Measurements from ENCODE around the gene HDLBP. TPM values are rescaled to one million over a fixed set of nuclear protein-coding genes. Genes with fewer than 3 reads are reported as not detected.
A peak's percentile ranks its signal among the peaks of the same experiment; 100 is the strongest.

The HDLBP gene, protein sequence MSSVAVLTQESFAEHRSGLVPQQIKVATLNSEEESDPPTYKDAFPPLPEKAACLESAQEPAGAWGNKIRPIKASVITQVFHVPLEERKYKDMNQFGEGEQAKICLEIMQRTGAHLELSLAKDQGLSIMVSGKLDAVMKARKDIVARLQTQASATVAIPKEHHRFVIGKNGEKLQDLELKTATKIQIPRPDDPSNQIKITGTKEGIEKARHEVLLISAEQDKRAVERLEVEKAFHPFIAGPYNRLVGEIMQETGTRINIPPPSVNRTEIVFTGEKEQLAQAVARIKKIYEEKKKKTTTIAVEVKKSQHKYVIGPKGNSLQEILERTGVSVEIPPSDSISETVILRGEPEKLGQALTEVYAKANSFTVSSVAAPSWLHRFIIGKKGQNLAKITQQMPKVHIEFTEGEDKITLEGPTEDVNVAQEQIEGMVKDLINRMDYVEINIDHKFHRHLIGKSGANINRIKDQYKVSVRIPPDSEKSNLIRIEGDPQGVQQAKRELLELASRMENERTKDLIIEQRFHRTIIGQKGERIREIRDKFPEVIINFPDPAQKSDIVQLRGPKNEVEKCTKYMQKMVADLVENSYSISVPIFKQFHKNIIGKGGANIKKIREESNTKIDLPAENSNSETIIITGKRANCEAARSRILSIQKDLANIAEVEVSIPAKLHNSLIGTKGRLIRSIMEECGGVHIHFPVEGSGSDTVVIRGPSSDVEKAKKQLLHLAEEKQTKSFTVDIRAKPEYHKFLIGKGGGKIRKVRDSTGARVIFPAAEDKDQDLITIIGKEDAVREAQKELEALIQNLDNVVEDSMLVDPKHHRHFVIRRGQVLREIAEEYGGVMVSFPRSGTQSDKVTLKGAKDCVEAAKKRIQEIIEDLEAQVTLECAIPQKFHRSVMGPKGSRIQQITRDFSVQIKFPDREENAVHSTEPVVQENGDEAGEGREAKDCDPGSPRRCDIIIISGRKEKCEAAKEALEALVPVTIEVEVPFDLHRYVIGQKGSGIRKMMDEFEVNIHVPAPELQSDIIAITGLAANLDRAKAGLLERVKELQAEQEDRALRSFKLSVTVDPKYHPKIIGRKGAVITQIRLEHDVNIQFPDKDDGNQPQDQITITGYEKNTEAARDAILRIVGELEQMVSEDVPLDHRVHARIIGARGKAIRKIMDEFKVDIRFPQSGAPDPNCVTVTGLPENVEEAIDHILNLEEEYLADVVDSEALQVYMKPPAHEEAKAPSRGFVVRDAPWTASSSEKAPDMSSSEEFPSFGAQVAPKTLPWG (N-terminal part only)
- 100 to 1,000 TPM; 368 to 394 (median 376) TPM for total RNA-seq
- 265 TPM for polyA plus RNA-seq
- long read RNA-seq, donor 1, full-length matches to known transcripts = 496 of 825 reads
- long read RNA-seq, donor 1, partial matches to known transcripts = 242 of 825 reads
- long read RNA-seq, donor 1, other reads (novel, unspliced or antisense) = 87 of 825 reads
- long read RNA-seq, donor 2, full-length matches to known transcripts = 401 of 522 reads
- long read RNA-seq, donor 2, partial matches to known transcripts = 66 of 522 reads
- long read RNA-seq, donor 2, other reads (novel, unspliced or antisense) = 55 of 522 reads
- long read RNA-seq, donor 3, full-length matches to known transcripts = 1,285 of 1,874 reads
- long read RNA-seq, donor 3, partial matches to known transcripts = 451 of 1,874 reads
- long read RNA-seq, donor 3, other reads (novel, unspliced or antisense) = 138 of 1,874 reads
- long read RNA-seq, donor 4, full-length matches to known transcripts = 461 of 572 reads
- long read RNA-seq, donor 4, partial matches to known transcripts = 57 of 572 reads
- long read RNA-seq, donor 4, other reads (novel, unspliced or antisense) = 54 of 572 reads

- intact Hi-C loops (cut with DNase I) = loop anchor here in 1 of 4 donors (5.0 kb wide), 1 partner anchor 43 kb away; no protein-coding TSS in a partner anchor
- ATAC-seq (peak; percentile 94 to 95), DNase-seq (peak; percentile 100)
- Histone ChIP-seq H3K27ac (ENCODE audit: low read length) (peak within 1 kb of the TSS; percentile 98), H3K27me3 (ENCODE audit: control insufficient read depth, insufficient read depth) (no peaks in the 10 kb centered on the region), H3K4me1 (ENCODE audit: control insufficient read depth, insufficient read depth, low read length) (no peaks in the 10 kb centered on the region), H3K9me3 (ENCODE audit: control insufficient read depth, low read length) (no peaks in the 10 kb centered on the region), H3K4me3 (ENCODE audit: low read length) (peak within 1 kb of the TSS; percentile 79)
- under 1% methylated on average over 73 of the region's 73 CpGs for WGBS
These were observed at the start of gene HDLBP for GRCh38 chr2:241315093-241315878. Gene HDLBP (minus strand): TSS chr2:241315672. CDS start chr2:241266869, 48,803 bp downstream.

DNA sequence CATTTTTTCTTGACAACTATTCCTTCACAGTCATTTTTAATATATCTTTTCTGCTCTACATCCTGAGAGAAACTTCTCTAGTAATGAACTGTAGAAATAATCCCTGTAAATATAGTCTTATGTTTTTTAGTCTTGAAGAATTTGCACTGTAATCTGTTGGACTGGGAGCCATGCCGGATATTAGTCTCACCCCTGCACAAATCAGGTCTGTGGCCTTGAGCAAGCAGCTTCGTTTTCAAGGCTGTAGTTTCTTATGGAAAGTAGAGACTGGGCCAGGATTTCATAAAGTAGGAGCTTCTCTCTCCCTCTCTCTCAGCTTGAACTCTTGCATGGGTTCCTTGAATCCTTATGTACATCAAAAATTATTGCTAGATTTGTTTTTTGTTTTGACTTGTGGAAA is 49.3 kb upstream of the HDLBP start:
- Histone ChIP-seq H3K4me1 (ENCODE audit: control insufficient read depth, insufficient read depth, low read length) (no peaks in the 10 kb centered on the region), H3K27me3 (ENCODE audit: control insufficient read depth, insufficient read depth) (no peaks in the 10 kb centered on the region), H3K4me3 (ENCODE audit: low read length) (no peak overlapping the region), H3K27ac (ENCODE audit: low read length) (no peak overlapping the region), H3K9me3 (ENCODE audit: control insufficient read depth, low read length) (no peaks in the 10 kb centered on the region)
- intact Hi-C loops (cut with DNase I) = no loop called here
- DNase-seq (no peak), ATAC-seq (peak in 1 of 2 donors; percentile 35)
- 66% methylated on average over 2 of the region's 2 CpGs for WGBS

GRCh38 chr2:241363426-241363825 is 48.0 kb upstream of the HDLBP start:
- Histone ChIP-seq H3K4me1 (ENCODE audit: control insufficient read depth, insufficient read depth, low read length) (no peaks in the 10 kb centered on the region), H3K4me3 (ENCODE audit: low read length) (no peak overlapping the region), H3K9me3 (ENCODE audit: control insufficient read depth, low read length) (no peaks in the 10 kb centered on the region), H3K27me3 (ENCODE audit: control insufficient read depth, insufficient read depth) (no peaks in the 10 kb centered on the region), H3K27ac (ENCODE audit: low read length) (no peak overlapping the region)
- DNase-seq (no peak), ATAC-seq (peak; percentile 37 to 50)
- 90% methylated on average over 7 of the region's 7 CpGs for WGBS
- intact Hi-C loops (cut with DNase I) = no loop called here

DNA sequence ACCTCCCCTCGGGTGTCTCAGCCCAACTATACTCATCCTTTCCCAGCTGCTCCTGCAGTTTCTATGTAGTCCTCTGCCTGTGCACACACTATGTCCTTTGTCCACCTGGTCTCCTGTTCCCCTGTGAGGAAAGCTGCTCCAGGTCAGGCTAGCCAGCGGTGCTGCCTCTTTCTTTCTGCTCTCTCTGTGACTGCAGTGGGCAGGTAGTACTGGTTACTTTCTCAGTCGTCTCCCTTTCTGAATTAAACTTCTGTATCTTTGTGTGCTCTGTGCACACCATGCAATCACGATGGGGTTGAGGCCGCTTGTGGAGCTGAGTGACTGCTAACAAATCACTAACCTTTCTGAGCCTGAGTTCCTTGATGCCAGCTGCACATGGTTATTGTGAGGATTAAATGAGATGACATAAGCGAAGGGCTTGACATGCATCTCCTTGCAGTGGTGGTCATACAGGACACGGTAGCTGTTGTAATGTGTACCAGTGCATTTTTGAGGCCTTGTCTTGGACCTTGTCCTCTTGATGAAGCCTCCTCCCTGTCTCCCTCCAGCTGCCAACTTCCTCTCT is 44.1 kb upstream of the HDLBP start:
- DNase-seq (no peak), ATAC-seq (no peak)
- Histone ChIP-seq H3K4me3 (ENCODE audit: low read length) (no peak overlapping the region), H3K27me3 (ENCODE audit: control insufficient read depth, insufficient read depth) (no peaks in the 10 kb centered on the region), H3K9me3 (ENCODE audit: control insufficient read depth, low read length) (no peaks in the 10 kb centered on the region), H3K4me1 (ENCODE audit: control insufficient read depth, insufficient read depth, low read length) (no peaks in the 10 kb centered on the region), H3K27ac (ENCODE audit: low read length) (no peak overlapping the region)
- intact Hi-C loops (cut with DNase I) = no loop called here
- 86% methylated on average over 7 of the region's 7 CpGs for WGBS

- Histone ChIP-seq H3K4me3 (ENCODE audit: low read length) (no peak overlapping the region), H3K27me3 (ENCODE audit: control insufficient read depth, insufficient read depth) (no peaks in the 10 kb centered on the region), H3K4me1 (ENCODE audit: control insufficient read depth, insufficient read depth, low read length) (no peaks in the 10 kb centered on the region), H3K27ac (ENCODE audit: low read length) (no peak overlapping the region), H3K9me3 (ENCODE audit: control insufficient read depth, low read length) (no peaks in the 10 kb centered on the region)
- no peak for DNase-seq
- 76% methylated on average over 5 of the region's 5 CpGs for WGBS
- intact Hi-C loops (cut with DNase I) = no loop called here
- no peak for ATAC-seq
These were observed 43.0 kb upstream of the HDLBP start for GRCh38 chr2:241358470-241358869.

- ATAC-seq (no peak), DNase-seq (no peak)
- H3K9me3 ChIP-seq (ENCODE audit: control insufficient read depth, low read length) = no peaks in the 10 kb centered on the region
- WGBS = 58% methylated on average over 3 of the region's 3 CpGs
- H3K4me1 ChIP-seq (ENCODE audit: control insufficient read depth, insufficient read depth, low read length) = no peaks in the 10 kb centered on the region
- H3K27me3 ChIP-seq (ENCODE audit: control insufficient read depth, insufficient read depth) = no peaks in the 10 kb centered on the region
- H3K27ac ChIP-seq (ENCODE audit: low read length) = no peak overlapping the region
- H3K4me3 ChIP-seq (ENCODE audit: low read length) = no peak overlapping the region
- intact Hi-C loops (cut with DNase I) = no loop called here
These were observed 42.1 kb upstream of the HDLBP start for GRCh38 chr2:241357531-241357930.

GRCh38 chr2:241356871-241357260 is 41.4 kb upstream of the HDLBP start:
- no peaks in the 10 kb centered on the region for H3K9me3 ChIP-seq (ENCODE audit: control insufficient read depth, low read length)
- WGBS = 15% methylated on average over 5 of the region's 5 CpGs
- no peaks in the 10 kb centered on the region for H3K4me1 ChIP-seq (ENCODE audit: control insufficient read depth, insufficient read depth, low read length)
- peak overlapping the region; percentile 55 for H3K4me3 ChIP-seq (ENCODE audit: low read length)
- ATAC-seq = no peak
- no peak for DNase-seq
- intact Hi-C loops (cut with DNase I) = no loop called here
- no peak overlapping the region for H3K27ac ChIP-seq (ENCODE audit: low read length)
- no peaks in the 10 kb centered on the region for H3K27me3 ChIP-seq (ENCODE audit: control insufficient read depth, insufficient read depth)

DNA sequence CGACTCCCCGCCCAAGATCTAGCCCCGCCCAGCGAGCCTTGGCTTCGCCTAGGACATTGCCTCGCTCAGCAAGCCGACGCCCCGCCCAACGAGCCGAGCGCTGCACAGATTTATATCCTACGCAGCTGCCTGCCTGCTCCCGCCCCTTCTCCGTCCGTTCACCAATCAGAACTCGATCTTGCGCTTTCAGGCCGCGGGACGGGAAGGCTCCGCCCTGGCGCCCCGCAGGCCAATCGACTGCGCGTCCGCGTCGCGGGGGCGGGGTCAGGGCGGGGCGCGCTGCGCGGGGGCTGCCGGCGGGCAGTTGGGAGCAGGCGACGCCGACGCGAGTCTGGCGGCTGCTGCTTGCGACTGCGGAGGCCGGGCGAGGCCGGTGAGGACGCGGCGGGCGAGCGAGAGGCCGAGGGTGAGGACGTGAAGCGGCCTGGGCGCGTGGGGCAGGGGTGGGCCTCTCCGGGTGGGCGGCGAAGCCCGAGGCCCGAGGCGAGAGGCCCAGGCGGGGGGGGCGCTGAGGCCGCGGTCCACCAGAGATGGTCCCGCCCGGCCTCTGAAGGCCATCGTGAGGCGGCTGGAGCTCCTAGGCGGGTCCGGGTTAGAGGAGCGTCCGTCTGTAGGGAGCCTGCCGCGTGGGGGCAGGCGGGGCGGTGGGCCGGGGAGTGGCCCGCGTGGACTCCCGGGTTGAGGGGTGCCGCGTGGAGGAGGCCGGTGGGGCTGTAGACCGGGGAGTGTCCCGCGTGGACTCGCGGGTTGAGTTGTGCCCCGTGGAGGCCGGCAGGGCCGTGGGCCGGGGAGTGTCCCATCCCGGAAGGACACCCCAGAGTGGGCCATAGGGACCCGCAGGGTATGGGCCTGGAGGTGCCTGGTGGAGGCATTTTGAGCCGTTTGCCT is 40.8 kb upstream of the HDLBP start, which contains the start of gene FARP2:
FARP2 (plus strand) TSS at position 303 of the 888 bp plus-strand sequence. CDS start 16,823 bp downstream, outside the sequence.
- no peaks in the 10 kb centered on the region for H3K27me3 ChIP-seq (ENCODE audit: control insufficient read depth, insufficient read depth)
- H3K9me3 ChIP-seq (ENCODE audit: control insufficient read depth, low read length) = no peaks in the 10 kb centered on the region
- H3K27ac ChIP-seq (ENCODE audit: low read length) = peak within 1 kb of the TSS; percentile 86
- ATAC-seq = peak; percentile 89 to 95
- peak; percentile 100 for DNase-seq
- H3K4me3 ChIP-seq (ENCODE audit: low read length) = peak within 1 kb of the TSS; percentile 55
- WGBS = under 1% methylated on average over 101 of the region's 101 CpGs
- intact Hi-C loops (cut with DNase I) = no loop called here
- no peaks in the 10 kb centered on the region for H3K4me1 ChIP-seq (ENCODE audit: control insufficient read depth, insufficient read depth, low read length)
